H1 (cell line): ENCODE results near the gene MTPN. TPM values are rescaled to one million over a fixed set of nuclear protein-coding genes. Genes with fewer than 3 reads are reported as not detected.
A peak's percentile ranks its signal among the peaks of the same experiment; 100 is the strongest.

Experiments
- CTCF ChIA-PET: fragments of 300-600 bp; sonication (Branson Sonifier 250); formaldehyde crosslinking; loops from one replicate; lab custom pipeline; 2021; ENCODE audit not compliant: partially characterized antibody; lab: Charles Lee
- POLR2A ChIA-PET: fragments of 300-600 bp; sonication (Branson Sonifier 250); formaldehyde crosslinking; loops from one replicate; lab custom pipeline; 2021; ENCODE audit warnings: inconsistent platforms; ENCODE audit not compliant: partially characterized antibody; lab: Charles Lee
- DNase-seq, 2 experiments: peaks; one replicate each; pipeline versions ENCODE4 v3.0.0 to v3.0.0-alpha.2; 2010 to 2022; ENCODE audit warnings: low spot score in 2 of 2, low read depth in 1 of 2, mixed read lengths in 1 of 2
- FAIRE-seq: peaks from 2 replicates; lab custom pipeline; 2011; peaks lifted over from hg19 to GRCh38; lab: Jason Lieb, UNC
- H2AFZ ChIP-seq: 2 replicates; pipeline ENCODE4 v1.8.1; 2012; ENCODE audit warnings: low read length, inconsistent platforms
- H2AK5ac ChIP-seq: 2 replicates; pipeline ENCODE4 v1.6.1; 2013; ENCODE audit warnings: low read depth, low read length
- H2BK120ac ChIP-seq: replicated peaks from 2 replicates; pipeline ENCODE3; 2013; ENCODE audit warnings: low read depth, low read length, inconsistent platforms
- H2BK12ac ChIP-seq: 2 replicates; pipeline ENCODE4 v1.6.1; 2013; ENCODE audit warnings: low read depth, low read length
- H2BK15ac ChIP-seq: 2 replicates; pipeline ENCODE4 v1.6.1; 2013; ENCODE audit warnings: low read length
- H2BK20ac ChIP-seq: 2 replicates; pipeline ENCODE4 v1.6.1; 2013; ENCODE audit warnings: low read length
- H2BK5ac ChIP-seq: 2 replicates; pipeline ENCODE4 v1.6.1; 2013; ENCODE audit warnings: low read depth, low read length
- H3K14ac ChIP-seq: 2 replicates; pipeline ENCODE4 v1.6.1; 2013; ENCODE audit warnings: inconsistent platforms; ENCODE audit not compliant: insufficient read length
- H3K18ac ChIP-seq: 2 replicates; pipeline ENCODE4 v1.6.1; 2013; ENCODE audit warnings: low read length; ENCODE audit errors: extremely low read depth
- H3K23ac ChIP-seq: 2 replicates; pipeline ENCODE4 v1.6.1; 2013; ENCODE audit warnings: inconsistent platforms; ENCODE audit not compliant: insufficient read length
- H3K23me2 ChIP-seq: 2 replicates; pipeline ENCODE4 v1.6.1; 2013; ENCODE audit warnings: low read depth, low read length
- H3K27ac ChIP-seq: 2 replicates; pipeline ENCODE4 v1.6.1; 2011; ENCODE audit warnings: low read depth, low read length, inconsistent platforms
- H3K27me3 ChIP-seq, 4 experiments: replicated peaks in 1 of 4; 1 replicate in 1 of 4; 2 replicates in 3 of 4; pipeline versions ENCODE4 v1.6.1 to v1.8.1; 2011 to 2013; ENCODE audit warnings: low read length in 3 of 4, mild to moderate bottlenecking in 3 of 4, inconsistent platforms in 2 of 4, mixed read lengths in 2 of 4, moderate library complexity in 1 of 4; ENCODE audit not compliant: control insufficient read depth in 3 of 4, insufficient read depth in 3 of 4; ENCODE audit errors: extremely low read depth in 1 of 4
- H3K36me3 ChIP-seq, 4 experiments: 2 replicates each; pipeline versions ENCODE4 v1.6.1 to v1.8.1; 2011 to 2013; ENCODE audit warnings: mild to moderate bottlenecking in 4 of 4, low read length in 3 of 4, moderate library complexity in 2 of 4, control low read depth in 1 of 4, inconsistent platforms in 1 of 4; ENCODE audit not compliant: insufficient read depth in 4 of 4, control insufficient read depth in 2 of 4
- H3K4ac ChIP-seq: replicated peaks from 2 replicates; pipeline ENCODE3; 2013; ENCODE audit warnings: low read length, low read depth, mixed read lengths, inconsistent platforms; ENCODE audit not compliant: insufficient read length
- H3K4me1 ChIP-seq, 4 experiments: replicated peaks in 1 of 4; 1 replicate in 1 of 4; 2 replicates in 3 of 4; pipeline versions ENCODE4 v1.6.1 to v1.8.1; 2011 to 2013; ENCODE audit warnings: low read length in 3 of 4, inconsistent platforms in 2 of 4, mixed read lengths in 1 of 4; ENCODE audit not compliant: insufficient read depth in 4 of 4, control insufficient read depth in 3 of 4
- H3K4me2 ChIP-seq, 2 experiments: 2 replicates each; pipeline versions ENCODE4 v1.6.1 to v1.8.1; 2011 to 2013; ENCODE audit warnings: low read depth in 2 of 2, low read length in 2 of 2, control low read depth in 1 of 2, inconsistent platforms in 1 of 2, mild to moderate bottlenecking in 1 of 2; ENCODE audit not compliant: insufficient read depth in 1 of 2
- H3K4me3 ChIP-seq, 4 experiments: fragments of 200-600, 300-600 bp in 1 of 4; sonication (generic), shearing (Covaris generic), sonication (Bioruptor Twin) in 1 of 4; 2 replicates each; pipeline versions ENCODE4 v1.5.1 to v1.8.1; 2011 to 2016; ENCODE audit warnings: low read length in 4 of 4, low read depth in 3 of 4, control low read depth in 2 of 4, inconsistent platforms in 2 of 4, mild to moderate bottlenecking in 2 of 4, mixed read lengths in 1 of 4, moderate library complexity in 1 of 4; ENCODE audit not compliant: insufficient read depth in 2 of 4; ENCODE audit errors: extremely low read depth in 1 of 4
- H3K56ac ChIP-seq: replicated peaks from 2 replicates; pipeline ENCODE3; 2013; ENCODE audit warnings: low read depth, mild to moderate bottlenecking, mixed read lengths, low read length, inconsistent platforms; ENCODE audit not compliant: insufficient read length
- H3K79me1 ChIP-seq: 2 replicates; pipeline ENCODE4 v1.6.1; 2013; ENCODE audit warnings: low read depth, low read length, control low read depth
- H3K79me2 ChIP-seq, 2 experiments: 2 replicates each; pipeline versions ENCODE4 v1.6.1 to v1.8.1; 2012 to 2013; ENCODE audit warnings: low read length in 2 of 2, mild to moderate bottlenecking in 2 of 2, inconsistent platforms in 1 of 2; ENCODE audit not compliant: insufficient read depth in 2 of 2, control insufficient read depth in 1 of 2
- H3K9ac ChIP-seq, 4 experiments: replicated peaks in 1 of 4; 1 replicate in 1 of 4; 2 replicates in 3 of 4; pipeline versions ENCODE4 v1.6.1 to v1.8.1; 2011 to 2013; ENCODE audit warnings: low read depth in 3 of 4, low read length in 3 of 4, control low read depth in 2 of 4, mild to moderate bottlenecking in 2 of 4, moderate library complexity in 2 of 4, inconsistent platforms in 1 of 4; ENCODE audit errors: extremely low read depth in 1 of 4
- H3K9me3 ChIP-seq, 2 experiments: 2 replicates each; pipeline versions ENCODE4 v1.6.1 to v1.8.1; 2012 to 2013; ENCODE audit warnings: mild to moderate bottlenecking in 2 of 2, moderate library complexity in 2 of 2, control low read depth in 1 of 2, inconsistent platforms in 1 of 2, low read depth in 1 of 2, low read length in 1 of 2, mixed read lengths in 1 of 2; ENCODE audit not compliant: insufficient read depth in 2 of 2
- H4K20me1 ChIP-seq, 2 experiments: replicated peaks in 1 of 2; 2 replicates each; pipeline versions ENCODE3 to v1.8.1; 2011 to 2013; ENCODE audit warnings: inconsistent platforms in 2 of 2, low read length in 2 of 2, mild to moderate bottlenecking in 1 of 2; ENCODE audit not compliant: insufficient read depth in 2 of 2, control insufficient read depth in 1 of 2
- H4K5ac ChIP-seq: 2 replicates; pipeline ENCODE4 v1.6.1; 2013; ENCODE audit warnings: low read length, low read depth, mixed read lengths, inconsistent platforms; ENCODE audit not compliant: insufficient read length
- H4K8ac ChIP-seq: 2 replicates; pipeline ENCODE4 v1.8.0; 2013; ENCODE audit warnings: mild to moderate bottlenecking, moderate library complexity, low read length, inconsistent platforms; ENCODE audit not compliant: insufficient read depth; ENCODE audit errors: extremely low read depth
- H4K91ac ChIP-seq: replicated peaks from 2 replicates; pipeline ENCODE3; 2013; ENCODE audit warnings: low read length, mixed read lengths, inconsistent platforms; ENCODE audit not compliant: insufficient read length
- RNF2 ChIP-seq: fragments of 200-900, 300-1000 bp; sonication (generic); IDR thresholded peaks from 2 replicates; pipeline ENCODE4 v1.7.1; 2016; ENCODE audit warnings: borderline replicate concordance, low read depth, mild to moderate bottlenecking, antibody characterized with exemption, low read length; ENCODE audit not compliant: poor library complexity, severe bottlenecking; ENCODE audit errors: missing control alignments
- WGBS, 2 experiments: shearing (Covaris generic) in 1 of 2; methylation state at CpG; one replicate each; pipeline versions ENCODE4 v1.1.6 to v1.1.7; 2013 to 2015; ENCODE audit warnings: low lambda C conversion rate in 2 of 2, mixed read lengths in 2 of 2, inconsistent platforms in 1 of 2, low coverage in 1 of 2, missing lambda C conversion rate in 1 of 2; ENCODE audit not compliant: insufficient replicate concordance in 2 of 2, insufficient coverage in 1 of 2, insufficient read length in 1 of 2; ENCODE audit errors: extremely low coverage in 1 of 2, missing lambda C conversion rate in 1 of 2; 5-methylcytosine and 5-hydroxymethylcytosine counted together
- polyA plus RNA-seq, 7 experiments: library from polyadenylated mRNA; depleted of rRNA in 3 of 7; stranded (reverse) in 5 of 7; unstranded in 2 of 7; fragments of >200 nt in 5 of 7; fragments of 200-250 nt in 2 of 7; gene quantifications; 1 replicate in 5 of 7; 2 replicates in 1 of 7; 4 replicates in 1 of 7; pipeline versions ENCODE4 v1.2.1 to v1.2.3, GENCODE V29; 2011 to 2013; ENCODE audit warnings: missing spikeins in 2 of 7, mixed read lengths in 2 of 7
- total RNA-seq: library from RNA; stranded (reverse); fragmentation: NEBNext Ultra II Directional; extraction: Animal tissue kit (Norgen Biotek cat#: 25700); gene quantifications from 2 replicates; pipeline ENCODE4 v1.2.1, GENCODE V29; 2021

Gene MTPN
- total and polyA plus RNA-seq, 2 of the 8 experiments (the other 6 are each of a cell fraction or from before 2014, with no cell fraction given) = 33.0 to 101 TPM

DNA sequence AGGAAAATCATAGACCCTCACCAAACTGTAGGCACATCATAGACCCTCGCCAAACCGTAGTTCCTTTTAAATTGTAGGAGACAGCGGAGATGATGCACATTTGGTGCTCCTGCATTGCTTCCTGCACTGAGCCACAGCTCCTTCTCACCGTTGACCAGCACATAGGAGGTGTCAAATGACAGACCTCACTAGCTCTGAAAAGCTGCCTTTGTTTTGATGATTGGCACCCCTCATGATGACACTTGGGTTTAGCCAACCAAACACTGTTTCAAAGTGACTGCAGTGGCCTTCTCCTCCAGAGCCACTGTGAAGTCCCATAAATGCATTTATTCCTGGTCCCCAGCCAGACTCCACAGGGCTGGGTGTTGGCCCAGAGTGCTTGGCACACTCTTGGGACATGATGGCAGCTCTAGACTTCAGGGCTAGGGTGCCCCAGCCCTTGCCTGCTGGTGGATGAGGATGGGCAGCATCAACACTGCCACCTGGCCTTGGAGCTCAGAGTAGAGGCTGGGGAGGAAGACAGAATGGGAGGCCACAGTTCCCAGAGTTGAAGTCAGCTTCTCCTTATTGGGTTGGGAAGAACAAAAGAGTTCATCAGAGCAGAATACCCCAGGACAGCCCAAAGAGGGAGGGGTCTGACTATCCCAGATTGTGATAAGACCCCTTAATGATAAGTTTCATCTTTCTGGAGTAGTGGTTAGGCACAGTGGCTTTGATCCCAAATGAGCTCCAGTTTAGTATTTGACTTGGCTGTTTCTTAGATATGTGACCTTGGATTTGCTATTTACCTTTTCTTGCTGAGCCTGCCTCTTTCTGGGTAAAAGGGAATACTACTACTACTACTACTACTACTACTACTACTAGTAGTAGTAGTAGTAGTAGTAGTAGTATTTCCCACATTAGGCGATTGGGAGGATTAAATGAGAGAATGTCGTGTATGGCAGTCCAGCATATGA is 75.3 kb downstream of the MTPN start:
- H3K18ac ChIP-seq = no peak overlapping the region
- FAIRE-seq = no peak

More for the DNA sequence above, 75.3 kb downstream of the MTPN start:
- WGBS, 2 experiments = 87% methylated on average over 6 of the region's 6 CpGs; no CpG with 5 or more reads in 1 of the 2 experiments
- Histone ChIP-seq H3K9me3 (no peaks in the 10 kb centered on the region), H3K4ac (no peak overlapping the region), H3K79me2 (no peaks in the 10 kb centered on the region), H3K27me3 (no peaks in the 10 kb centered on the region), H2AK5ac (no peak overlapping the region), H2AFZ (peak overlapping the region; percentile 40; the same call in 1 of the 2 replicates), H3K79me1 (no peaks in the 10 kb centered on the region), H3K4me3 (no peak overlapping the region), H3K14ac (no peak overlapping the region), H2BK5ac (no peak overlapping the region), H3K4me2 (no peak overlapping the region), H3K4me1 (no peaks in the 10 kb centered on the region; a peak in 1 of 7 replicates), H3K27ac (no peak overlapping the region), H2BK12ac (no peak overlapping the region), H3K23ac (no peak overlapping the region), H2BK15ac (no peak overlapping the region), H4K20me1 (no peaks in the 10 kb centered on the region), H4K8ac (no peak overlapping the region), H4K5ac (no peak overlapping the region), H3K56ac (no peak overlapping the region), H3K9ac (no peak overlapping the region), H3K23me2 (no peaks in the 10 kb centered on the region), H2BK120ac (no peak overlapping the region), H4K91ac (no peak overlapping the region), H3K36me3 (no peaks in the 10 kb centered on the region), H2BK20ac (no peak overlapping the region)
- no peak for DNase-seq
- CTCF ChIA-PET = interaction anchor here (0.5 to 1.5 kb wide), 6 partner anchors 9 to 788 kb away, joined by 3 to 8 read pairs (median 3); no protein-coding TSS in a partner anchor
- POLR2A ChIA-PET = no interaction called here
- TF ChIP-seq RNF2 = no peak
